ENCODE measurements around the gene MPHOSPH6.

GRCh38 chr16:82201351-82201750, 31.3 kb upstream of the MPHOSPH6 start:
- TF ChIP-seq EZH2 (IDR thresholded peaks at IDR 0.05; ENCODE audit: insufficient read depth, low read length) (no peak), CTCF (IDR thresholded peaks at IDR 0.05; ENCODE audit: insufficient read depth, low read depth, low read length) (no peak)

Data from astrocyte (in vitro differentiated cells and primary cell).